Astrocyte of the cerebellum (primary cell): Measurements from ENCODE around the gene HDAC8.
"Not testable (repeated sequence)": the region's sequence is repeated elsewhere in the genome, so short reads cannot be mapped to it uniquely, and the experiment has no call there.

Experiments
- DNase-seq: peaks from one replicate; pipeline ENCODE4 v3.0.0-alpha.2; 2011; ENCODE audit warnings: low read depth
- H3K4me3 ChIP-seq: 2 replicates; pipeline ENCODE4 v1.5.1; 2011; ENCODE audit warnings: mild to moderate bottlenecking, low read depth, low read length, moderate library complexity
- in situ Hi-C: cut with HindIII; loops from 2 replicates; pipeline ENCODE4 v1.10.0; 2017; ENCODE audit warnings: low sequenced_read_pairs
- TF ChIP-seq, protein P1 (sequence below): IDR thresholded peaks from 2 replicates; pipeline ENCODE4 v1.5.1; 2012; ENCODE audit warnings: low read length, low read depth, moderate library complexity, mild to moderate bottlenecking; ENCODE audit errors: missing control alignments

HDAC8 gene

DNA sequence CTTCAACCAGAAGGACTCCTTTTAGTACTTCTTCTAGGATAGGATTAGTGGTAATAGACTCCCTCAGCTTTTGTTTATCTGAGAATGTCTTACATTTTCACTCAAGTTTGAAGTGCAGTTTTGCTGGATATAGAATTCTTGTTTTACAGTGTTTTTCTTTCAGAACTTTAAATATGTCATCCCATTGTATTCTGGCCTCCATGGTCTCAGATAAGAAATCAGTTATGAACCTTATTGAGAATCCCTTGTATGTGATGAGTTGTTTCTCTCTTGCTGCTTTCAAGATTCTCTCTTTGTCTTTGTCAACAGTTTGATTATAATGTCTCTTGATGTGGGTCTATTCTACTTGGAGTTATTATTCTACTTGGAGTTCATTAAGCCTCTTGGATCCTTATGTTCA, 150.8 kb downstream of the HDAC8 start:
- TF ChIP-seq, protein P1, sequence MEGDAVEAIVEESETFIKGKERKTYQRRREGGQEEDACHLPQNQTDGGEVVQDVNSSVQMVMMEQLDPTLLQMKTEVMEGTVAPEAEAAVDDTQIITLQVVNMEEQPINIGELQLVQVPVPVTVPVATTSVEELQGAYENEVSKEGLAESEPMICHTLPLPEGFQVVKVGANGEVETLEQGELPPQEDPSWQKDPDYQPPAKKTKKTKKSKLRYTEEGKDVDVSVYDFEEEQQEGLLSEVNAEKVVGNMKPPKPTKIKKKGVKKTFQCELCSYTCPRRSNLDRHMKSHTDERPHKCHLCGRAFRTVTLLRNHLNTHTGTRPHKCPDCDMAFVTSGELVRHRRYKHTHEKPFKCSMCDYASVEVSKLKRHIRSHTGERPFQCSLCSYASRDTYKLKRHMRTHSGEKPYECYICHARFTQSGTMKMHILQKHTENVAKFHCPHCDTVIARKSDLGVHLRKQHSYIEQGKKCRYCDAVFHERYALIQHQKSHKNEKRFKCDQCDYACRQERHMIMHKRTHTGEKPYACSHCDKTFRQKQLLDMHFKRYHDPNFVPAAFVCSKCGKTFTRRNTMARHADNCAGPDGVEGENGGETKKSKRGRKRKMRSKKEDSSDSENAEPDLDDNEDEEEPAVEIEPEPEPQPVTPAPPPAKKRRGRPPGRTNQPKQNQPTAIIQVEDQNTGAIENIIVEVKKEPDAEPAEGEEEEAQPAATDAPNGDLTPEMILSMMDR: no peak
- no peak overlapping the region for H3K4me3 ChIP-seq
- in situ Hi-C loops: no loop called here
- DNase-seq: no peak

DNA sequence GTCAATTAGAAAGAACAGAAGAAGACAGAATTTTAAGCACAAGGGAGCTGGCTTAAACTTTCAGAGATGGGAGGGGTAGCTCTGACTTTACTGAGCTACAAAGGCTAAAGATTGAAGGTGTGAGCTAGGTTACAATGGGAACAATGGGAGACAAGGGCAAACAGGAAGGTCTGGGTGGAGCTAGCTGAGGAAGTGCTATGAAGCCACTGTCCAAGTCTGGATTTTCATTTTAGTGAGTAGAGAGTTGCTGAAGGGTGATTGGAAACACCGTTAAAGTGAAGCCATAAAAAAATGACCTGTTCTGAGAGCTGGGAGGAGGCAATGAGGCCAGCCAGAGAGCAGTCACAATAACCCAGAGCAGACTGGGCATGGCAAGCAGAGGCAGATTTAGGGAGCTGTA, 162.7 kb downstream of the HDAC8 start:
- H3K4me3 ChIP-seq: no peak overlapping the region
- in situ Hi-C loops: no loop called here
- DNase-seq: no peak
- TF ChIP-seq, protein P1: no peak

DNA sequence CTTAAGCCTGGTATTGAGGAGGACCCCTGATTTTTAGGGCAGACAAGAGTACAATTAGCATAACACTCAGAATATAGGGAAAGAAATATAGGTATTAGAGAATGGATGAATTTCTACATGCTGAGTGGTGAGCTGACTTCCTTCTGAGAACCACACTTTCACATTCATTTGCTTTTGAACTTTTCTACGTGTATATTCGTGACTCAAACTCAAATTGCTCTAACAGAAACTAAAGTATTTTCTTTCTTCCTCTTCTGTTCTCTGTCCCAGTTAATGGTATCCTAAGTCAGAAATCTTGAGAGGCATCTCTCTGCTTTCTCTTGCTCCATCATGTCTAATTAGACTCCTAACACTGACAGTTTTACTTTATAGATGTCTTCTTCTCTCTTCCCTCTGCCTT, 163.8 kb downstream of the HDAC8 start:
- no peak overlapping the region for H3K4me3 ChIP-seq
- in situ Hi-C loops: no loop called here
- TF ChIP-seq, protein P1: no peak
- DNase-seq: no peak

DNA sequence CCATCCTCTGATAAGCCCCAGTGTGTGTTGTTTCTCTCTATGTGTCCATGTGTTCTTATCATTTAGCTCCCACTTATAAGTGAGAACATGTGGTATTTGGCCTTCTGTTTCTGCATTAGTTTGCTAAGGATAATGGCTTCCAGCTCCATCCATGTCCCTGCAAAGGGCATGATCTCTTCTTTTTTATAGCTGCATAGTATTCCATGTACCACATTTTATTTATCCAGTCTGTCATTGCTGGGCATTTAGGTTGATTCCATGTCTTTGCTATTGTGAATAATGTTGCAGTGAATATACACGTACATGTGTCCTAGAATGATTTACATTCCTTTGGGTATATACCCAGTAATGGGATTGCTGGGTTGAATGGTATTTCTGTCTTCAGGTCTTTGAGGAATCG, 167.5 kb downstream of the HDAC8 start:
- in situ Hi-C loops, DNase-seq, H3K4me3 ChIP-seq: not testable (repeated sequence)

DNA sequence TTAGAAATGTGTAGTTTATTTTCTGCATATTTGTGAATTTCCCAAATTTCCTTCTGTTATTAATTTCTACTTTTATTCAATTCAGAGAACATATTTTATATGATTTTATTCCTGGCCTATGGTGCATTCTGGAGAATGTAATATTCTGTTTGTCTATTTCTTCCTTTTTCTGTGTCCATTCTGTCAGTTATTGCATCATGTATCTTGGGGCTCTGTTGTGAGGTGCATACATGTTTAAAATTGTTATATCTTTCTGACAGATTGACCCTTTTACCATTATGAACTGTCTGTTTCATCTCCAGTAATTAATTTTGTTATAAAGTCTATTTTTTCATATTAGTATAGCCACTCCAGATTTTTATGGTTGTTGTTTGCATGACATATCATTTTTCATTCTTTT, 170.0 kb downstream of the HDAC8 start:
- TF ChIP-seq, protein P1: no peak
- no peak for DNase-seq
- in situ Hi-C loops: no loop called here

DNA sequence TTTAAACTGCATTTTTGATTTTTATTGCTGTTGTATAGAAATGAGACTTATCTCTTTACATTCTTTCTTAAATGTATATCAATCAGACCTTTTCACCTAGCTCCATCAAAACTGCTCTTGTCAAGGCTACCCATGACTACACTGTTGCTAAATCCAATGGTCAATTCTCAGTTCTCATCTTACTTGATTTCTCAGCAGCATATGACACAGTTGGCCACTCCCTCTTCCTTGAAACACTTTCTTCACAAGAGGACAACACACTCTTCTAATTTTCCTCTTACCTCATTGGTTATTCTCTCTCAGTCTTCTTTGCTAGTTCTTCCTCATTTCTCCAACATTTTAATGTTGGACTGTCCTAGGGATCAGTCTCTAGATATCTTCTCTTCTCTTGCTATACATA, 172.8 kb downstream of the HDAC8 start:
- H3K4me3 ChIP-seq: no peak overlapping the region
- in situ Hi-C loops: no loop called here
- no peak for DNase-seq
- TF ChIP-seq, protein P1: no peak

More for the DNA sequence above, 170.0 kb downstream of the HDAC8 start:
- no peak overlapping the region for H3K4me3 ChIP-seq

DNA sequence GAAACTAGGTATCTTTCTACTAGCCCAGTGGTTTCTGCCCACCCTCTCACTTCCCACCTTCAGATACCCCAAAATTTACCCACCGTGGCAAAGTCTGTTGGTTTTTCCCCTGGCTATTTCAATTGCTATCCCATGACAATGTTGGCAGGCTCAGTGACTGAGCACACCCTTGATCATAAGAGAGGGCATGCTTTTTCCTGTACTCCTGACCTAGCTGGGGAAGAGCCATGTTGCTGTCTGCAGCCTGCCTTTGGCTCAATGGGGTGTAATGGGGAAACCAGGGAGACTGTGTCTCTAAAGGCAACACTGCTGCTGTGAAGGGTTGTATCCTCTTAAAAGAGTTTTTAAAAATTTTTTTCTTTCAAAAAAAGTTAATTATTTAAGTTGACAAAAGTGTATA, 176.5 kb downstream of the HDAC8 start:
- in situ Hi-C loops: no loop called here
- TF ChIP-seq, protein P1: no peak
- no peak overlapping the region for H3K4me3 ChIP-seq
- no peak for DNase-seq
